AG10803 (cell line): ENCODE data around the gene PWWP2B.

Experiments used
- DNase-seq: peaks from one replicate; pipeline ENCODE4 v3.0.0; 2010; ENCODE audit warnings: low read depth
- H3K4me3 ChIP-seq: 2 replicates; pipeline ENCODE4 v1.5.1; 2011; ENCODE audit warnings: mild to moderate bottlenecking, low read length, control low read depth
- CTCF ChIP-seq: conservative IDR thresholded peaks from 2 replicates; pipeline ENCODE4 v1.5.1; 2011; ENCODE audit warnings: mild to moderate bottlenecking, low read length, control low read depth, inconsistent platforms

Gene PWWP2B

GRCh38 chr10:132396494-132397035, 435 bp upstream of the PWWP2B start:
- H3K4me3 ChIP-seq, result peak overlapping the region; percentile 44
- DNase-seq, result peak; percentile 42
- TF ChIP-seq CTCF, result no peak; the same call in 1 of the 2 replicates

- DNase-seq, result peak; percentile 56
- TF ChIP-seq CTCF, result no peak
- H3K4me3 ChIP-seq, result peak overlapping the region; percentile 77
These were observed 918 bp downstream of the PWWP2B start for GRCh38 chr10:132397671-132398565.

DNA sequence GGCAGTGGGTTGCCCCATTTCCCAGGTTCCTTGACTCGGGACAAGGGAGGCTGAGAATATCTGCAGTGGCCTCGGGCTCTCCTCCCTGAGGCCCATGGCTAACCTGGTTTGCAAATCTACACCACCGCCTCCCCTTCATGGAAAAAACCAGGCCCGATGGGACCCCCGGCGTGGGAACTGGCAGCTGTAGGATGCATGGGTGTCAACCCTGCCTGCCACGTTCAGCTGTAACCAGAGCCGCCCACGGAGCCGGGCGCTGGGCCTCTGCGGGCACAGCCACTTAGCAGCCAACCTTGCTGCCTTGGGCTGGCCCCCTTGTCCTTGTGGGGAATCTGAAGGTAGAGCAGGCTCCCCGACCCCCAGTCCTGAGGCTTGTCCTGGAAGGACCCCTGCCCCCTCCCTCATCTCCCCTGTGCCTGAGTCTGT, 1.6 kb downstream of the PWWP2B start:
- H3K4me3 ChIP-seq, result peak overlapping the region; percentile 77
- no peak for TF ChIP-seq CTCF
- no peak for DNase-seq

DNA sequence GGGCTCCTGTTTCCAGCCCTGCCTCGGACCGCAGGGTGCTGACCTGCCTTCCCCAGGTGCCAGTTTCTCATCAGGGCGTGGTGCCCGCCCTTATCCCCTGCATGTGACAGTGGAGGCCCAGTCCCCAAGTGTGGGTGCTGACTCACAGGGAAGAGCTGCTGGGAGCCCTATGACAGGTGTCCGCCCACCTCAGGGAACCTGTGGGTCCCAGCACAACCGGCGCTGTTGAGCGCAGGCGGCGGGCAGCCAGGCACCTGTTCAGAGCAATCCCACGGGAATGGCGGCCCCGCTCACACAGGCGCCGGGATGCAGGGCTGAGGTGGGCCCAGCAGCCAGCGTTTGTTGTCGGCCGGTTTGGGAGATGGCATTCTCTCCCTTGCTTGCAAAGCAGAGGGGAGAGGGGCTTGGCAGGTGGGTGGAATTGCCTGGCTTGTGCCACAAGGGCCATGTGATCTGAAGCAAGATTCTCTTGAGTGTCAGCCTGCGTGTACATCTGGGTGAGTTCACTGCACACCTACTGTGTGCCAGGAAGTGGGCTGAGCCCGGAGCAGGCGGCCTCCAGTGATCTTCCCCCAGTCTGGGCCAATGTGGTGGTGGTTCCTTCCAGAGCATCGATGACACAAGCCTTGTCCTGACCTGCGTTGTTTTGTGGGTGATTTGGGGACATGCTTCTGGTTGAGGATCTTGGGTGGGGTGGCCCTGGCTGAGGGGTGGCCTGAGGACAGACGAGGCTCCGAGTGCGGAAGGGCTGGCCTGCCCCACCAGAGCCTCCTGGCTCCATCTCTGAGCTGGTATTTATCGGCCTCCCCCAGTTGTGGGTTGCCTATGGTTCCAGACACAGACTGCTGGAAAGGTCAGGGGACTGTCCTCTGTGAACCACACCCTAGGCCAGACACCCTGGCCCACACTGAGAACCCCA, 2.4 kb downstream of the PWWP2B start:
- TF ChIP-seq CTCF, result no peak
- DNase-seq, result no peak
- H3K4me3 ChIP-seq, result no peak overlapping the region

DNA sequence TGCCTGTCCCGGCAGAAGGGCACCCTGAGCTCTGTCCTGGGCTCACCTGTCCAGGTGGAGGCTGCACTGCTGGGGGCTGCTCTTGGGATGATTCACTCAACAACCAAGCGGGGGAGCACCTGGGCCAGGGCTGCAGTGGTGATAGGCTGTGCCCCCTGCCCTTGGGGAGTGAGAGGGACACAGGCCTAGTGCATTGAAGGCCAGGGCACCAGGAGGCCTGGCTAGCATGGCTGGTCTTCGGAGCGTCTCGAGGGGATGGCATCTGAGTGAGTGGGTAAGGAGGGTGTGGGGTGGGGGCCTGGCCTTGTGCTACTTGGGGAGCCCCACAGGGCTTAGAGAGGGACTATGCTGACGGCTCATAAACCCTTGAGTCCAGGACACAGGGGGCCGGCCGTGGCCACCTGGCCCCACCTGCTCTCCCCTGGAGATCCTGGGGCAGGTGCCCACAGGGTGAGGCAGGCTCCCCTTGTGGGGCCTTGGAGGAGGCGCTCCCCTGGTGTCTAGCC, 3.1 kb downstream of the PWWP2B start:
- no peak for TF ChIP-seq CTCF
- no peak for DNase-seq
- H3K4me3 ChIP-seq, result no peak overlapping the region

DNA sequence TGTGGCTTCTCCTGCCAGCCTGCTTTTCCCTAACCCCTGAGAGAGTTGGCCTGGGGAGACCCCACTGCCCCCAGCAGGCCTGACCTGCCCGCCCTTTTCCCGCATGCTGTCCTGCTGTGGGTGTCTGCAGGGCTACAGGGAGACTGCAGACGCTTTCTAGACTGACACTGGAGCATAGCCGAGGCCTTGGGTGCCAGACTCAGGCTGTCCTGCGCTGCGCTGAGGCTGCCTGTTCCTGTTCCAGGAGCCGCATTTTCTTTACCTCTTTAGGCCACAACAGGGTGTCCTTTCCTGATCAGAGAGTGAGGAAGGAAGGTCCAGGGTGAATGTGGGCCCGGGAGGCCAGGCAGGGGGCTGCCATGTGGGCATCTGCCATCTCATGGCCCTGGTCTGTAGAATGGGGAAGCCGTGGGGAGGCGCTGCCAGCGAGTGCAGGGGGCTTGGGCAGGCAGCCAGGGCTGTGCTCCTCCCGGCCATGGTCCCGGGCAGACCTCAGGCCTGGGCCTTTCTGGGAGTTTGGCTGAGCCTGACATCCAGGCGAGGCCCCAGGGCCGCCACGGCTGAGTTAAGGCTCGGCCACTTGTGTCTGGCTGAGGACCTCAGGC, 3.6 kb downstream of the PWWP2B start:
- DNase-seq, result no peak
- TF ChIP-seq CTCF, result no peak
- no peak overlapping the region for H3K4me3 ChIP-seq
